22Rv1 (cell line): Measurements from ENCODE around the gene SLC24A4.

Source experiments
- ZFX ChIP-seq: fragments of 450-650 bp; IDR thresholded peaks from 2 replicates; pipeline ENCODE4 v1.6.1; 2017; ENCODE audit warnings: antibody characterized with exemption, borderline replicate concordance
- TF ChIP-seq, protein P1 (sequence below): fragments of 450-650 bp; IDR thresholded peaks from 2 replicates; pipeline ENCODE4 v1.5.1; 2017; ENCODE audit warnings: mild to moderate bottlenecking

DNA sequence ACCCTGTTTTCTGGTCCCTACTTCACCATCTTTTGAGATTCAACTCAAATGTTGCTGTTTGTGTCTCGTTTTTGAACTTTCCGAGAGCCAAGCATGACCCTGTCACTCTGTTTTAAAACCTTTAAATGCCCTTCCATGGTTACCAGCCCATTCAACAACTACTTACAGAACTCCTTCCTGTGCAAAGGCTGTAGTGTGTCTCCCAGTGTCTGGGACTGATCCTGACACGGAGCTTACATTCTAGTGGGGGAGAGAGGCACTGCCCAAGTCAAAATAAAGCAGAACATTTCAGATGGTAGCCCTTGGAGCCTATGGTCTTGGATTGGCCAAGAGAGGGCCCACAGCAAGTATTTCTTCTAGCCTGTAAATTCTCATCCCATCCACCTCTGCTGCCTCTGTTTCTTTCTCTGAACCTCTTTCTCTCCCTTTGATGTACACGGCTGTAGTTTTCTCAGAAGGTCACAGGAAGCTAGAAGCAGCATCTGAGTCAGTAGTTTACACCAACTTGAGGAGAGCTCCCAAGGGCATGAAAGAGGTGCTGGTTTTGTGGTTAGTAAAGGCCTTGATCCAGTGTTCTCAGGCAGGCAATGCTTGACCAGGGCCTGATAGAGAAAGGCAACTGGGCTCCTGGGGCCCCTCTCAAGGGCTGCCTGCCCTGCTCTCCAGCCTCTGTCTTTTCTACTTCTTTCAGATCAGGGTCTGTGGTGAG is 42.3 kb upstream of the SLC24A4 start:
- TF ChIP-seq, protein P1, sequence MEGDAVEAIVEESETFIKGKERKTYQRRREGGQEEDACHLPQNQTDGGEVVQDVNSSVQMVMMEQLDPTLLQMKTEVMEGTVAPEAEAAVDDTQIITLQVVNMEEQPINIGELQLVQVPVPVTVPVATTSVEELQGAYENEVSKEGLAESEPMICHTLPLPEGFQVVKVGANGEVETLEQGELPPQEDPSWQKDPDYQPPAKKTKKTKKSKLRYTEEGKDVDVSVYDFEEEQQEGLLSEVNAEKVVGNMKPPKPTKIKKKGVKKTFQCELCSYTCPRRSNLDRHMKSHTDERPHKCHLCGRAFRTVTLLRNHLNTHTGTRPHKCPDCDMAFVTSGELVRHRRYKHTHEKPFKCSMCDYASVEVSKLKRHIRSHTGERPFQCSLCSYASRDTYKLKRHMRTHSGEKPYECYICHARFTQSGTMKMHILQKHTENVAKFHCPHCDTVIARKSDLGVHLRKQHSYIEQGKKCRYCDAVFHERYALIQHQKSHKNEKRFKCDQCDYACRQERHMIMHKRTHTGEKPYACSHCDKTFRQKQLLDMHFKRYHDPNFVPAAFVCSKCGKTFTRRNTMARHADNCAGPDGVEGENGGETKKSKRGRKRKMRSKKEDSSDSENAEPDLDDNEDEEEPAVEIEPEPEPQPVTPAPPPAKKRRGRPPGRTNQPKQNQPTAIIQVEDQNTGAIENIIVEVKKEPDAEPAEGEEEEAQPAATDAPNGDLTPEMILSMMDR, result no peak
- TF ChIP-seq ZFX, result no peak
